ENCODE results near the gene TAF11L12.

DNA sequence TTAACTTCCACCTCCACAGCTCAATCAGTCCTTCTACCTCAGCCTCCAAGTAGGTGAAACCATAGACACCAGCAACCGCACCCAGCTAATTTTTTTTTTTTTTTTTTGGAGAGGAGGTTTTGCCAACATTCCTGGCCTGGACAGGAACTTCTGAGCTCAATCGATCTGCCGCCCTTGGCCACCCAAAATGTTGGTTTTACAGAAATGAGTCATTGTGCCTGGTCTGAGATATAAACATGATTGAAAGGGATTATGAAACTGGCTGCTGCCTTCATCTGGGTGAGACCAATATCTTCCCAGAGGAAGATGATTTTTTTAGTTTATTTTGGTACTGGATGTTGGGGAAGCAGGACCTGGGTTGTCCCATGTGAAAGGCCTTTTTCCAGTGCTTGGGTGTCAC, 9.2 kb downstream of the TAF11L12 start:
- TF ChIP-seq, protein P1, sequence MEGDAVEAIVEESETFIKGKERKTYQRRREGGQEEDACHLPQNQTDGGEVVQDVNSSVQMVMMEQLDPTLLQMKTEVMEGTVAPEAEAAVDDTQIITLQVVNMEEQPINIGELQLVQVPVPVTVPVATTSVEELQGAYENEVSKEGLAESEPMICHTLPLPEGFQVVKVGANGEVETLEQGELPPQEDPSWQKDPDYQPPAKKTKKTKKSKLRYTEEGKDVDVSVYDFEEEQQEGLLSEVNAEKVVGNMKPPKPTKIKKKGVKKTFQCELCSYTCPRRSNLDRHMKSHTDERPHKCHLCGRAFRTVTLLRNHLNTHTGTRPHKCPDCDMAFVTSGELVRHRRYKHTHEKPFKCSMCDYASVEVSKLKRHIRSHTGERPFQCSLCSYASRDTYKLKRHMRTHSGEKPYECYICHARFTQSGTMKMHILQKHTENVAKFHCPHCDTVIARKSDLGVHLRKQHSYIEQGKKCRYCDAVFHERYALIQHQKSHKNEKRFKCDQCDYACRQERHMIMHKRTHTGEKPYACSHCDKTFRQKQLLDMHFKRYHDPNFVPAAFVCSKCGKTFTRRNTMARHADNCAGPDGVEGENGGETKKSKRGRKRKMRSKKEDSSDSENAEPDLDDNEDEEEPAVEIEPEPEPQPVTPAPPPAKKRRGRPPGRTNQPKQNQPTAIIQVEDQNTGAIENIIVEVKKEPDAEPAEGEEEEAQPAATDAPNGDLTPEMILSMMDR (CRISPR knock-in tag; IDR thresholded peaks at IDR 0.05), result no peak
- TF ChIP-seq SNAPC2 (CRISPR knock-in tag; IDR thresholded peaks at IDR 0.05), result no peak
- TF ChIP-seq ZMYM3 (CRISPR knock-in tag; IDR thresholded peaks at IDR 0.05), result no peak
- no peak for TF ChIP-seq MED1 (CRISPR knock-in tag; IDR thresholded peaks at IDR 0.05)
- no peak for TF ChIP-seq TAF1 (CRISPR knock-in tag; IDR thresholded peaks at IDR 0.05)
- TF ChIP-seq CCAR2 (optimal IDR thresholded peaks at IDR 0.05; ENCODE audit: low read depth, low read length), result no peak
- no peak for TF ChIP-seq POLR2A (IDR thresholded peaks at IDR 0.05; ENCODE audit: insufficient read depth in 1 of 2, low read depth in 2 of 2, low read length in 2 of 2)
- no peak for TF ChIP-seq EP300 (IDR thresholded peaks at IDR 0.05; ENCODE audit: low read depth in 2 of 2, low read length in 2 of 2)
- no peak for TF ChIP-seq EP300 (CRISPR knock-in tag; IDR thresholded peaks at IDR 0.05; ENCODE audit: borderline replicate concordance)
